ENCODE data around the gene IRX2.

The IRX2 gene

DNA sequence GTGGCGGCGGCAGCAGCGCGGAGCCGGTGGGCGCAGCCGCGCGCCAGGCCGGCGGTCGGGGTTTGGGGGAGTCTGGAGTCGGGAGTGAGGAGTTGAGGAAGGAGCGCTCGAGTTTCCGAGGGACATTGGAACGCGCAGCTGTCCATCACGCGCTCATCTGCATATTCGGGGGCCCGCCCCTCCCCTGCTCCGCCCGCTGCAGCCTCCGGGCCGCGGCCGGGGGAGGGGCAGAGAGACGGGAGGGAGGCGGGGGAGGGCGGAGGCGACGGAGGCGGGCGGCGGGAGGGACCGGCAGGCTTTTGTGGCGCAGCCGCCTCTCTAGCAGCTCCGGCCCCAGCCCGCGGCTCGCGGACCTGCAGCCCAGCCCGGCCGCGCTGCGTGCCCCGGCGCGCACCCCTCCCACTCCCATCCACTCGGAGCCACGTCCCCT lies at the start of gene IRX2:
Gene IRX2, minus strand, starts transcription at position 86 of the 430 bp plus-strand sequence. CDS start 264 bp downstream, outside the sequence.
- Mint-ChIP-seq H3K36me3 (ENCODE audit: low read depth) (no peaks in the 10 kb centered on the region), H3K4me3 (no peak within 1 kb of the TSS), H3K27me3 (peaks cover 69% of the 10 kb centered on the region), H3K4me1 (ENCODE audit: low read depth) (peaks cover 21% of the 10 kb centered on the region), H3K9me3 (peaks cover 3% of the 10 kb centered on the region), H3K27ac (no peak within 1 kb of the TSS)
- no peak for DNase-seq

DNA sequence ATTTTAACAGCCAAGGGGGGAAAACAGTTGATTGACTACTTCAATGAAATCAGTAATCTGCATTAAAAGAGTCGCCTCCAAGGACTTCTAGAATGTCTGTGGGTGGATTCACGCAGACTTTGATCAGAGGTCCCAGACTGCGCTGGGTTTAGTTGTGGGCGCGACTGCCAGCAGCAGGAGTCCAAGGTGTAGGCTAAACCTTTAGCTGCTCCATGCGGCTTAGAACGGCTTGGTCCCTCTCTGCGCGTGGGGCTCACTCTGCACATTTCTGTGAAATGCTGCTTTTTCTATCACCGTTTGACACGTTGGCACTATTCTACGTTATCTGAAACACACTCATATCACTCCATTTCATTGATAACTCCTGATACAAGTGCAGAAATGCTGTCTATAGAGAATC lies 48.6 kb upstream of the IRX2 start:
- H3K27ac Mint-ChIP-seq, result no peak overlapping the region

DNA sequence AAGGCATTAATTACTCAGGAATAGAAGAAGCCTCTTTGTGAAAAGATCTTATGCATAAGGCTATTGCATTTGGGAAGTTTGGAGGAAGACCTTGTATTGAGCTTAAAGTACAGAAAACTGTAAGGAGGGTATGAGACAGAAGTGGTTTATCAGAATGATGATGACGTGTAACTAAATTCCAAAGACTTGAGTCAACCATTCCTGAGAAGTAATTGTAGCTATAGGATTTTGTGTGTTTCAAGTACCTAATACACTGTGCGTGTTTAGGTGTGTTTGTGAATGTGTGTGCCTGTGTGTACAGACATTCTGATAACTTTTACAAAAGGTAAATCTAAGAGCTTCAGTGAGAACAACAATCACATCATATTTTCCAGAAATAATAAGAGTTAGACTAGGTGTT lies 46.5 kb upstream of the IRX2 start:
- DNase-seq, result no peak
- Mint-ChIP-seq H3K27me3 (no peaks in the 10 kb centered on the region), H3K36me3 (ENCODE audit: low read depth) (no peaks in the 10 kb centered on the region), H3K27ac (no peak overlapping the region), H3K4me1 (ENCODE audit: low read depth) (no peaks in the 10 kb centered on the region), H3K4me3 (no peak overlapping the region), H3K9me3 (peaks cover 8% of the 10 kb centered on the region)

More for the DNA sequence above, 48.6 kb upstream of the IRX2 start:
- DNase-seq, result no peak
- Mint-ChIP-seq H3K4me1 (ENCODE audit: low read depth) (no peaks in the 10 kb centered on the region), H3K9me3 (no peaks in the 10 kb centered on the region), H3K27me3 (no peaks in the 10 kb centered on the region), H3K4me3 (no peak overlapping the region), H3K36me3 (ENCODE audit: low read depth) (no peaks in the 10 kb centered on the region)

DNA sequence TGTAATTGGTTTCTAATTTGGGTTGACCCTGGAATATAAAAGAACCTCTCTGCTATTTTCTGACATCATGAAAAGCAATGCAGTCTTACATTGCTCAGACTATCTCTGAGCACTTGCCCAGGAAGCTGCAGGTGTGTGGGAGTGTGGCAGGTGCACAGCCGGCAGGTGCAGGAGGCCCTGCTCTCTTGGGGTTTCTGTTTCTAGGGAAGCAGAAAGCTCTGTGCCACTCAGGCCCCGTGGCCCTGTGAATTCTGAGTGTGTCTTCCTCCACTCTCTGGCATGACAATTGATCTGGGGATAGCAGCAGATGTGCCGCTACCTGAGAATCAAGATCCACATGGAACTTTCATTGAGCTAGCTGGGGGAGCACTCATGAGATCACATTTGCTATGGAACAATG lies 45.7 kb upstream of the IRX2 start:
- Mint-ChIP-seq H3K4me1 (ENCODE audit: low read depth) (no peaks in the 10 kb centered on the region), H3K27me3 (no peaks in the 10 kb centered on the region), H3K27ac (no peak overlapping the region), H3K4me3 (no peak overlapping the region), H3K36me3 (ENCODE audit: low read depth) (no peaks in the 10 kb centered on the region), H3K9me3 (peaks cover 10% of the 10 kb centered on the region)
- DNase-seq, result no peak

DNA sequence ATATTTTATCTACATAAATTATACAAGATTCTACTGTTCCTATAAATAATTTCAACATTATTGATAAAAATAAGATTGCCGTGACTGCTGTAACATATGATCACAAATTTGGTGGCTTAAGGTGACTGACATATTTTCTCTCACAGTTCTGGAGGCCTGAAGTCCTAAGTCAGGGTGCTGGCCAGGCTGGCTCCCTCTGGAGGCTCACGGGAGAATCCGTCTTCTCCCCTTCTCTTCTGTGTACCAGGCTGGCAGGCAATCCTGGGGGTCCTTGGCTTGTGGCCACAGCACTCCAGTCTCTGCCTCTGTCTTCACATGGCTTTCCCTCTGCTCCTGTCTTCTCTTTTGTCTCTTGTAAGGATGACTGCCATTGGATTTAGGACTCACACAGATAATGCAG lies 31.7 kb upstream of the IRX2 start:
- no peak for DNase-seq
- Mint-ChIP-seq H3K36me3 (ENCODE audit: low read depth) (no peaks in the 10 kb centered on the region), H3K27ac (no peak overlapping the region), H3K4me3 (no peak overlapping the region), H3K4me1 (ENCODE audit: low read depth) (no peaks in the 10 kb centered on the region), H3K9me3 (peaks cover 2% of the 10 kb centered on the region), H3K27me3 (peaks cover 3% of the 10 kb centered on the region)

DNA sequence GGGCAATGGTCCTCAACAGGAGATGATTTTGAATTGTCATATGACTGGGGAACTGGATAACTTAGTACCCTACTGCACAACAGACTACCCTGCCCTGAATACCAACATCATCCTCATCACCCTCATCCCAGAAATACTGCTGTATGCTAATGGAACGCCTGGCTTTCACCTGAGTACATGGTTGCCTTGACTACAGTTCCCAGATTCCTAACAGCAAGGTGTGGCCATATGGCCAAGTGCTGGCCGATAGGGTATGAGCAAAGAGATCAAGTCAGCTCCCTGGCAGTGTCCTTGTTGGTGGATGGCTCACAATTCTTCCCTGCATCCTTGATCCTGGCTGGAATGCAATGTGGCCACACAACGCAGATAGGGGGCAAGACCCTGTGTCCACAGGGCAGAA lies 31.2 kb upstream of the IRX2 start:
- Mint-ChIP-seq H3K27me3 (peaks cover 3% of the 10 kb centered on the region), H3K4me1 (ENCODE audit: low read depth) (no peaks in the 10 kb centered on the region), H3K27ac (no peak overlapping the region), H3K9me3 (peaks cover 2% of the 10 kb centered on the region), H3K4me3 (no peak overlapping the region), H3K36me3 (ENCODE audit: low read depth) (no peaks in the 10 kb centered on the region)
- DNase-seq, result no peak

DNA sequence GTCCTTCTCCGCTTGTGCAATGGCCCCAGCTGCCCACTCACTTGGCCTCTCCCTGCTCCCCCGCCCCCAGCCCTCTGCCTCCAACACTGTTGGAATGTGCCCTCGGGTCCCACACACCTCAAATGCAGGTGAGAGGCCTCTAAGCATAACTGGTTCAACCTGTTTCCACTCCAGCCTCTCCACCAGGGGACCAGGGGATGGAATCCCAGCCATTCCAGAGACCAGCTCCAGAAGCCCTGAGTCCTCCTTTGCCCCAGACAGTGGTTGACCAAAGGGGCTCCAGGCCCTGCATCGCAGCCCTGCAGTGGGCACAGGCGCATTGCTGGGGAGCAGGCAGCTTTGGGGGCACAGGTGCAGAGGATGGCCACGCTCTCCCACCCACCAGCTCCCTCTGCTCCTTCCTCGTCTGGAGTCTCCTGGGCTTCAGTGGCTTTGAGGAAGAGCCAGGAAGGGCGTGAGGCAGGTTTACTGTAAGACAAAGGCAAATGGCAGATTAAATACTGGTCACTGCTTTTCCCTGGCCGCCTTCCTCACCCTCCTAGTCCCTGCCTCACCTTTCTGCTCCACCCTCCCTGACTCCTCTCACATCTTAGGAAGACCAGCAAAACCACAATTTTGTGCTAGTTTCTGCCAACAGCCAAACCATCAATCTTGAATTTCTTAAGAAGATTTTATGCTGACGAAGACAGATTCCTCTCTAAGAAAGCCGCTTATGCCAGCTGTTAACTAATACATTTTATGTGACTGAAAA lies 29.1 kb upstream of the IRX2 start:
- Mint-ChIP-seq H3K27me3 (peaks cover 3% of the 10 kb centered on the region), H3K27ac (no peak overlapping the region), H3K36me3 (ENCODE audit: low read depth) (no peaks in the 10 kb centered on the region), H3K4me3 (no peak overlapping the region), H3K9me3 (peaks cover 2% of the 10 kb centered on the region), H3K4me1 (ENCODE audit: low read depth) (no peaks in the 10 kb centered on the region)
- DNase-seq, result no peak

DNA sequence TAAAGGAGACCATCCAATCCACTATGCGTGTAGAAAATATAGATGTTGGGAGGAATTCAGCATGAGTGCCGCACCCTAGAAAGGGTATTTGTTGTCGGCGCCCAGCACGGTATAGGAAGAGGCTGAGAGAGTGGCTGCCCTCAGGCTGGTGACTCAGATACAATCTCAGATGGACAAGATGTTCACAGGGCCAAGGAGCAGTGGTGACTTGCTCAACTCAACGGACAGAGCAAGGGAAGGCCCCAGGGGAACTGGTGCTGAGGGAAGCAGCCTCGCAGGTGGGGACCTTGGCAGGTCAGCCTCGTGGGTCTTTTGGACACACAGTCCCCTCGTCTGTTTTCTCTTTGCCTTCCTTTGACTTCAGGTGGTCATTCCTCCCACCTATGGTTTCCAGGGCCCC lies 28.0 kb upstream of the IRX2 start:
- no peak overlapping the region for H3K4me3 Mint-ChIP-seq
- no peaks in the 10 kb centered on the region for H3K4me1 Mint-ChIP-seq (ENCODE audit: low read depth)
- peaks cover 3% of the 10 kb centered on the region for H3K27me3 Mint-ChIP-seq
- H3K27ac Mint-ChIP-seq, result no peak overlapping the region
- H3K36me3 Mint-ChIP-seq (ENCODE audit: low read depth), result no peaks in the 10 kb centered on the region
- no peak for DNase-seq
- H3K9me3 Mint-ChIP-seq, result peaks cover 2% of the 10 kb centered on the region

DNA sequence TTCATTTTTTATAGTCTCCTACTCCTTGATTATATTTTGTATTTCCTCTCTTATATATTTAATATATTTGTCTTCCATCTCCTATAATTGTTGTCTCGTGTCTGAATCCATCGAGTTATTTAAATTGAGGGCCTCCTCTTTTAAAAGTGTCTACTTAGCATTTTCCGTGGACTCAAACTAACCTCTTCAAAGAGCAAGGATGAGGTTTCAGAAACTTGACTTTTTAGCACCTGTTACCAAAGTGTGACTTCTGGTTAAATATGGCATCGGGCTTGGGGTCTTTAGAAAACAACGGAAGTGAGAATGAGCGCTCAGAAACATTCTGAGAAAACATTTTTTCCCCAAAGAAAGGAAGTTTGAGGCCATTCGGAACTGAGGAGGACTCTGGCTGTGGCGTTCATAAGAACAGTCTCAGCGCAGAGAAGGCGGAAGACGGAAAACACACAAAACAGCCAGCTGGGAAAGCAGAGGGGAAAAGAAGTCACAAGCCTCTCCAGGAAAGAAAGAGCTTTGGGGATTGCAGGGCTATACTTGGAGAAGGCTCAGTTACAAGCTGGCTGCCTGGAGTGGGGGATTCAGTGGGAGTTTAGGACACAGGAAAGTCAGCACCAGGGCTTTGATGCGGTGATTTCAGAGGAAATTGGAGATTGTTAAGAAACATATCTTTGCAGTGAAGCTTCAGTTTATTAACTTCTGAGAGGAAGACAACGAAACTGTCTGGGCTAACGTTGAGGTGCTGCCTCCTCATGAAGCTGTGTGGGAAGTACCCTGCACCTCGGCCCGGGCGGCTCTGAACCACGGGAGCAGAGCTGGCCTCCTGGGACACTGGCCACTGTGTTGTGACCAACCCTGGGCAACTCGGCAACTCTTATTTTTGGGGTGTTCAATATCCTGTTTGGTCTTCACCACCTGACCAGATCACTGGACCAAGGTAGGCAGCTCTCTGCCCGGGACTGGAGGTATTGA lies 25.1 kb upstream of the IRX2 start:
- no peaks in the 10 kb centered on the region for H3K4me1 Mint-ChIP-seq (ENCODE audit: low read depth)
- H3K36me3 Mint-ChIP-seq (ENCODE audit: low read depth), result no peaks in the 10 kb centered on the region
- H3K27me3 Mint-ChIP-seq, result peaks cover 3% of the 10 kb centered on the region
- H3K4me3 Mint-ChIP-seq, result no peak overlapping the region
- no peak overlapping the region for H3K27ac Mint-ChIP-seq
- H3K9me3 Mint-ChIP-seq, result no peaks in the 10 kb centered on the region
- DNase-seq, result no peak

DNA sequence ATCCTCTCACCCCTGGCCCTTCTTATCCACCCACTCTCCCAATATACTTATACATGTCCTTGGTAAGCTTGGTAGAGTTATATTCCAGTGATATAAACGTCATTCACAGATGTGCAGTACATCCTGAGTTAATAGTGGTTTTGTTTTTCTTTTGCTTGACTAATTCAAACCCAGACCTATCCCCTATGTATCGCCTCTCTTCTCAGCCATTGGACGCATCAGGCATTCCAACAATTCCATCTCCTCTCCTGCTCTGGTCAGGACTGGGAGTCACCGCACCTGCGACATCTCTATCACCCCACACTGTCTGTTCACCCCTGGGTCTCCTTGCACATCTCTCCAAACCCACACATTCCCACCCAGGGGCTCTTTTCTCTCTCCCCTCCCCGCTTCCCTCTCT lies 21.9 kb upstream of the IRX2 start:
- Mint-ChIP-seq H3K27me3 (peaks cover 5% of the 10 kb centered on the region), H3K4me1 (ENCODE audit: low read depth) (no peaks in the 10 kb centered on the region), H3K27ac (no peak overlapping the region), H3K4me3 (no peak overlapping the region), H3K36me3 (ENCODE audit: low read depth) (no peaks in the 10 kb centered on the region), H3K9me3 (no peaks in the 10 kb centered on the region)
- no peak for DNase-seq

DNA sequence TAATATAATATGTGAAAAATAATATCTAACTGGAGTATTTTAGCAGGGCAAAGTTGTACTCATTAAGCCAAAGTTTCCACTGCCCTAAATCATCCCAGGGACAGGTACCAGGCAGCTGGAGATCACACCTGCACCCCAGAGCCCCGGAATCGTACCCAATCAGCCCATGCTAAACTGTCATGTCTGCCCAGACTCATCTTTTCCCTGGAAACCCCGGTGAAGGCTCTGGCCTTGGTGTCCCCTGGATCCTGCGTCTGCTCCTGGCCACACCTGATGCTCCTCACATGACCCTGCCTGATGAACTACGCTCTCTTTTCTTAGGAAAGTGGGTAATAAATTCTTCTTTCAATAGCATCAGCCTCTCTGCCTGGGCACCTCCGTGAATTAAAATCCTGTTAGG lies 15.6 kb upstream of the IRX2 start:
- no peaks in the 10 kb centered on the region for H3K4me1 Mint-ChIP-seq (ENCODE audit: low read depth)
- no peak overlapping the region for H3K4me3 Mint-ChIP-seq
- peaks cover 26% of the 10 kb centered on the region for H3K27me3 Mint-ChIP-seq
- no peaks in the 10 kb centered on the region for H3K9me3 Mint-ChIP-seq
- no peaks in the 10 kb centered on the region for H3K36me3 Mint-ChIP-seq (ENCODE audit: low read depth)
- no peak overlapping the region for H3K27ac Mint-ChIP-seq
- DNase-seq, result no peak

DNA sequence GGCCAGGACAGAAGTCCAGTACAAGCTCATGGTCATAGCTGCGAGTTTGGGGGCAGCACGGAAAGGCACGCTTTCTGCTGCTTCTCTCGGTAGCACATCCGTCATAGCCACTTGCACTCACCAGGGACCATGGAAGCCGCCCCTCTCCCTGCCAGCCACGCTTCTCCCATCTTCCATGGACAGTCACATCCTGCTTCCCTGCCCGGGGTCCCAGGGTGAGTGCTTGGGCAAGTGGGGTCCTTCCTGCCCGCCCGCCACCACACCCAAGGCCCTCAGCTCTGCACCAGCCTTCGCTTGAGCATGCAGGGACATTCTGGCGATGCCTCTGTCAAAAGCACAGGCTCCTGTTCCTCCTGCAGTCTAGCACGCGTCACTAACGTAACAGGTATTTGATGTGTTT lies 13.1 kb upstream of the IRX2 start:
- Mint-ChIP-seq H3K27ac (no peak overlapping the region), H3K27me3 (peaks cover 35% of the 10 kb centered on the region), H3K9me3 (no peaks in the 10 kb centered on the region), H3K4me3 (no peak overlapping the region), H3K4me1 (ENCODE audit: low read depth) (no peaks in the 10 kb centered on the region), H3K36me3 (ENCODE audit: low read depth) (no peaks in the 10 kb centered on the region)
- DNase-seq, result no peak

DNA sequence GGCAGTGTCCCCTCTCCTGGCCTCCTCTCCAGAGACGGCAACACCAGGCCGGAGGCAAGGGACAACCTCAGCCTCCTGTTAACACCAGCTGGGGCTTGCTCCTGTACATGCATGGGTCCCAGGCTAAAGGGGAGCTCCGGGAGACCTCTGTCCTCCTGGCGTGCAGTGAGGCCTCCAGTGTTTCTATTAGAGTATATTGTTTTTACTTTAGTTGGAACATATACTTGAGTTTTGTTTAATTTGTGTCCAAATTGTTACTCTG lies 12.0 kb upstream of the IRX2 start:
- H3K27ac Mint-ChIP-seq, result no peak overlapping the region
- no peak for DNase-seq
- no peaks in the 10 kb centered on the region for H3K4me1 Mint-ChIP-seq (ENCODE audit: low read depth)
- no peak overlapping the region for H3K4me3 Mint-ChIP-seq
- peaks cover 44% of the 10 kb centered on the region for H3K27me3 Mint-ChIP-seq
- no peaks in the 10 kb centered on the region for H3K9me3 Mint-ChIP-seq
- no peaks in the 10 kb centered on the region for H3K36me3 Mint-ChIP-seq (ENCODE audit: low read depth)

DNA sequence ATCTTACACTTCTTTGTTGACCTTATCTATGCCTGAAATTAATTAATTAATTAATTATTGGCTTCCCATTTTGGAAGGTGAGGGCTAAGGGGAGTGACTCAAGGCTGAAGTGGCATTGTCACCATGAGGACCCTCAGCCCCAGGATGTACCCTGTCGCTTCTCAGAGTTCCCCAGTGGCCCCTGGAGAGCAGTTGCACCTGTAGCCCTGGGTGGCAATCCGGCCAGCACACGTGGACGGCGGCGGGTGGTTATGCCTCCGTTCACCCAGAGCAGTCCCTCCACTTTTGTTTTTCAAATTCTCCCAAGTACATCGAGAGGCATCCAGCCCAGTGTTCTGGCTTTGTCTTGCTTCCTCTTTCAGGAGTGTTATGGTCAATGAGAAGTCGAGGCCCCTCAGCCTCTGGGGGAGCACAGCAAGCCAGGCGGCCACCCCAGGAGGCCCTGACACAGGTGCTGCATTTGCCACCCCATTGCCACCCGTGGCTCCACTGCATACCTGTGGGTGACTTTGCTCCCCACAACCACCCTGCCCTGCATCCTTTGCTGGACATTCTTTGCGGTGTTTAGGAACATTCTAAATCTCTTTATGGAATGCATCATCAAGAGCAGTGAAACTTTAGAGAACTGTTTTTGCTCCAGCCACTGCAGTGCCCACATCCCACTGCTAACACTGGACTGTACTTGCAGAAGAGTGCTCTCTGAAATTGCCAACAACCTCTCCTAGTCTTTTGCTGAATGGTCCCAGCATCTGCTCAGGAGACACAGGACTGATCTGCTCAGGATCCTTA lies 11.5 kb upstream of the IRX2 start:
- H3K9me3 Mint-ChIP-seq, result no peaks in the 10 kb centered on the region
- no peaks in the 10 kb centered on the region for H3K4me1 Mint-ChIP-seq (ENCODE audit: low read depth)
- peaks cover 47% of the 10 kb centered on the region for H3K27me3 Mint-ChIP-seq
- H3K27ac Mint-ChIP-seq, result no peak overlapping the region
- no peaks in the 10 kb centered on the region for H3K36me3 Mint-ChIP-seq (ENCODE audit: low read depth)
- no peak overlapping the region for H3K4me3 Mint-ChIP-seq
- DNase-seq, result no peak

Measured in activated T-cell treated with anti-CD3 and anti-CD28 coated beads, Interleukin-2, amount 50 U/mL, for 24 hours (primary cell).